ENCODE measurements around the gene TIMM10. TPM values are rescaled to one million over a fixed set of nuclear protein-coding genes. Genes with fewer than 3 reads are reported as not detected.

TIMM10 gene
- total RNA-seq, 1 donor from 2014 or later, result 31.2 TPM

- DNase-seq (ENCODE audit: low spot score), result no peak
Measured at GRCh38 chr11:57504511-57504910, 26.0 kb downstream of the TIMM10 start.

DNA sequence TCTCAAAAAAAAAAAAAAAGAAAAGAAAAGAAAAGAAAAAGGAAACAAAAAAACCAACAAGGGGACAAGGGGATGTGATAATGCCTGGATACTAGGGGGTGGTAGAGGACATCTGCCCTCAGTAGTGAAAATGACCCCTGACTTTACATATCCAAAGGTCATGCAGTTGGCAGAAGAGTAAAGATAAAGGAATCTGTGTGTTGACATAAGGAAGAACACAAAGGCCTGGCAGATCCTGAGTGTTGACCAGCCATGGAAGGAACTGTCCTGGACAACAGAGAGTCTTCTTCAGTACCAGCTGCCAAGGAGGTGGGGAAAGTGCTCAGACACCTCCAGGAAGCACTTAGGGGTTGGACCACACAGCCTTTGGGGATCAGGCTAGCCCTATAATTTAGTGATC lies 27.7 kb downstream of the TIMM10 start:
- DNase-seq (ENCODE audit: low spot score), result no peak

DNA sequence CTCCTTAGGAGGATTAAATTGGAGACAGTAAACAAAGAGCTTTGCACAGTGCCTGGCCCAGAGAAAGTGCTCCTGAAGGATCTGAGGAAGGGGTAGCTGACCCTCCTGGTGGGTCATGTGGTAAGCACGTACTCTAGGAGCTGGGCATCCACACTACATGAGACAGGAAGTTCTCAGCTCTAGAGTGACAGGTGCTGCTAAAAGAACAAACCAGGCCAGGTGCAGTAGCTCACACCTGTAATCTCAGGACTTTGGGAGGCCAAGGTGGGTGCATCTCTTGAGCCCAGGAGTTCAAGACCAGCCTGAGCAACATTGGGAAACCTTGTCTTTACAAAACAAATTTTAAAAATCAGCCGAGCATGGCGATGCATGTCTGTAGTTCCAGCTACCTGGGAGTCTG lies 28.2 kb downstream of the TIMM10 start:
- no peak for DNase-seq (ENCODE audit: low spot score)

- DNase-seq (ENCODE audit: low spot score), result peak; percentile 75
Measured at GRCh38 chr11:57501953-57502352, 28.6 kb downstream of the TIMM10 start.

GRCh38 chr11:57500926-57501325 lies 29.6 kb downstream of the TIMM10 start:
- no peak for DNase-seq (ENCODE audit: low spot score)

GRCh38 chr11:57500515-57500914 lies 30.0 kb downstream of the TIMM10 start:
- no peak for DNase-seq (ENCODE audit: low spot score)

DNA sequence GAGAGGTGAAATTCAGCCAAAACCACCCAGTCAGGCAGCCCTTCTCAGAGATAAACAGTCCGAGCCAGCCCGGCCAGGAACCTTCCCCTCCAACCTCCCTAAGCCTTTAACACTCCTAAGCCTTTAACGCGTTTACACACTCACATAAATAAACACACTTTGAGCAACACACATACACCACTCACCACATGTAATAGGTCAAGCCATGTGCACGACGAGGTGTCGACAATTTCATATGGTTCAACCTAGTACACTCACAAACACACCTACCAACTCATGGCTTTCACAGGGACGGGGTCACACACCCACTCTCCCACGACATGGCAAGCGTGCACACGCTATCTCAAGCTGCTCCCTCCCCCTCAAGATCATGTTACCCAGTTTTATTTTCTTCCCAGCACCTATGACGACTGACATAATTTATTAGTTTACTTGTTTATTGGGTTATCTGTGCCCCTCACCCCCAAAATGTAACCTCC lies 30.5 kb downstream of the TIMM10 start:
- no peak for DNase-seq (ENCODE audit: low spot score)

DNA sequence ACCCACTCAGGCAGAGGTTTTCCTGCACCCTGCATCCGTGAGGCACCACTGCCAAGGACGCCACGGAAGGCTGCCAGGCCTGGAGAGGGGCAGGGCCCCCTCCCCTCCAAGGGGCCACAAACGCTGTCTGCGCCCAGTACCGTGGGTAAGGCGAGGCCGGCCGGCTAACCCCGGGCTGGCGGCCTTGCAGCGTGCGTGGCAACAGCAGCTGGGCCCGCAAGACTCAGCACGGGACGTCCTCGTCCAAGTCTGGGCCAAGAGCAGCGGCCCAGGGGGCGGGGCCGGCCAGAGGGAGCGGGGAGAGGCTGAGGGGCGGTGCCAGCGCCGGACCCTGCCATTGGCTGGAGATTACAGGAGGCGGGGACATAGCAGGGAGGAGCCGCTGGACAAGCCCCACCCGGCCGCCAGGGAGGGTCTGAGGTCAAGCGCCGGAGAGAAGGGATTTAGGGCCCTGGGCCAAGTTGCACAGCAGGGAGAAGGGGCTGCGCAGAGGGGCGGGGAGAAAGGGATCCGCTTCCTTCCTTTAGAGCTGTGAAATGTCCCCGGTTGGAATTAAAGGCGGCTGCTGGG lies 31.1 kb downstream of the TIMM10 start:
- DNase-seq (ENCODE audit: low spot score), result peak; percentile 95

DNA sequence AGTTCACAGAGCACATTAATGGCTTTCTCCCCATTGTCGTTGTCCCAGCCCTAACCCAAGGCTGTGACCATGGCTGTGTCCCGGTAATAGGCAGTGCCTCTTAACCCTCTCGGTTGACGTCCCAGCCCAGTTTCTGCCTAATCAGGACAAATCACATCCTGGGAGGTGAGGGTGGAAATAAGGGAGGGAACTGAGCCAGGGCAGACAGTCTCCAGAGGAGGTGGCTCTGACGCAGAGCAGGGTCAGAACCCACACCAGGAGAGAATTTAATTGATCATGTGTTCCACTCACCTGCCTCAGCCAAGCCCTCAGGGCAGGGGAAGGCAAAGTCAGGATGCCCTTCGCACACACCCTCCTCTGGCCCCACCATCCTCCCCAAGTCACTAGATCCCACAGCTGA lies 32.0 kb downstream of the TIMM10 start:
- peak; percentile 85 for DNase-seq (ENCODE audit: low spot score)

GRCh38 chr11:57497303-57498247 lies 33.0 kb downstream of the TIMM10 start:
- DNase-seq (ENCODE audit: low spot score), result peak; percentile 84

DNA sequence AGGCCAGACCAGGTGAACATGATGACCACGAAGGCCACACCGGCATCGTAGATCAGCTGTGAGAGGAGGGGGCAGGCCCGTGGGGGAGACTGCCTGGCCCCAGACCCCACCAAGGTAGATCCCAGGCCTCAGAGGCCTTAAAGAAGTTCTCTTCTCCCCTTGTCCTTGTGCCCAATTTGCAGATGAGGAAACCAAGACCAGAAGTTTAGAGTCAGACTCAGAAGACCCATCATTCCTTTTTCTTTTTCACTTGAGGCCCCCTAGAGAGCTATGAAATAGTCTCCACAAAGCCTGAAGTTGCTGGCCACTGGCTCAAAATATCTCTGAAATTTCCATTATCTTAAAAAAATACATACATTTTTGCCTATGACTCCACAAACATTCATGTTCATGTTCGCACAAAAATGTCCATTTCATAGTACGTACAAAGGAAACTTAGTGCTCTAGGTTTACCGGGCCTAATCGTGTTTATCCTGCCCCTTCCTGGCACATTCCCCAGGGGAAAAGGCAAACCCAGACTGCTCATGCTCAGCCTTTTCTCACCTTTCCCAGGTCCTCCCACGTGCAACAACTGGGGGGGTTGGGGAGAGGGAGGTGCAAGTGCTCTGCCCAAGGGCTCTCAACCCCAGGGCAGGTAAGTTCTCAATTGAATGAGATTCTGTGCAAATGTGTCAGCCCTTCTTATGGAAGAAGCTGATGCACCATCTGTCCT lies 34.3 kb downstream of the TIMM10 start:
- DNase-seq (ENCODE audit: low spot score), result no peak

- peak; percentile 52 for DNase-seq (ENCODE audit: low spot score)
Measured at GRCh38 chr11:57493507-57494503, 36.7 kb downstream of the TIMM10 start.

DNA sequence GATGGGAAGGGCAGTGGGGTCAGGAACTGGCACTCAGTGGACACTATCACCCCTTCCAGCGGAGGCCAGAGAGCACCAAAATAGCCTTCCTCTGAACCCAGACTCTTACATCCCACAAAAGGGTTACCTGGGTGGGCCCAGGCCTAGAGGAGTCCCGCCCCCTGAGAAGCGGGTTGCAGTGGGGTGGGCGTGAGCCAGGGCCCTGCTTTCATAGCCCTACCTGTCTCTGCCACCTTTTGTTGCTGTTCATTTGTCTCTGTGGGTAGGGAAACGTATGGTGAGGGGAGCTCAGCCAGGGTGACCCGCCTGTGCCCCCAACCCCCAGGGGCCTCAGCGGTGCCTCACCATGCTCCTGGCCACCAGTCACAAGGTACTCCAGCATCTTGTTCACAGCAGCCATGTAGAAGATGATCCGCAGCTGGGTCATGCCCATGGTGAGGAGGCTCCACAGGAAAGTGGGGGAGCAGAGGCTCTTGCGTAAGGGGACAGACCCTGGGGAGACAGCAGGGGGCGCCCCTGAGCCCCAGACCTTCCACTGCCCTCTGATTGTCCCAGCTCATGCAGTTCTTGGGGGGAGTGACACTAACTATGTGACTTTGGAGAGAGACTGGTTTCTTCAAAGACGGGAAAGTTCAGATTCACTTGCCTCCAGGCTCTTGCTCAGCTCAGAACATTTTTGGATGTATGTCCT lies 39.0 kb downstream of the TIMM10 start:
- no peak for DNase-seq (ENCODE audit: low spot score)

DNA sequence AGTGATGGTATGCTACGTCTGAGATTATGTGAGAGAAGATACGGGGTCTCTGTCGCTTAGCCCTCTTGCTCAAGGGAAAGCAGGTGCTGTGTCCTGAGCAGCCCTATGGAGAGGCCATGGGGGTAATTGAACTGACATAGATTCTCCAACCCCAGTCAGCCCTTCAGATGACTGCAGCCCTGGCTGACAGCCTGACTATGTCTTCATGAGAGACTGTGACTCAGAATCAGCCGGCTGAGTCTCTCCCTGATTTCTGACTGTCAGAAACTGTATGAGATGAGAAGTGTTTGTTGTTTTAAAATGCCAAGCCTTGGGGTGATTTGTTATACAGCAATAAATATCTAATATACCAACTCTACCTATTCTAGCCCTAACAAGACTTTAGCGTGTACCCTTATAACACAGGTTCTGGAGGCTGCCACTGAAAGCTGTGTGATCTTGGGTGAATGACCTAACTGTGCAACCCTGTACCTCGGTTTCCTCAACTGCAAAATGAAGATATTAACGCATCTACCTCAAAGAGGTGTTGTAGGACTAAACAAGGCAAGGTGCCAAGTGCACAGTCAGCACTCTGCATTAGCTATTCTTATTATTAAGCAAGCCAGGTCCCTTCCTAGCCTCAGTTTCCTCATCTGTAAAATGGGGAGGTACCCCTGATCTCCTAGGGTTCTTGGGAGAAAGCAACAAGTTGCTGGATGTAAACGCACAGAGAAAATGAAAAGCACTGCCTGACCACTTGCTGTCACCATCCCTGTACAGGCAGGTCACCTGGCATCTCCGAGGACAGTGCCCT lies 39.9 kb downstream of the TIMM10 start:
- no peak for DNase-seq (ENCODE audit: low spot score)

GRCh38 chr11:57487920-57488659 lies 42.5 kb downstream of the TIMM10 start:
- DNase-seq (ENCODE audit: low spot score), result no peak

DNA sequence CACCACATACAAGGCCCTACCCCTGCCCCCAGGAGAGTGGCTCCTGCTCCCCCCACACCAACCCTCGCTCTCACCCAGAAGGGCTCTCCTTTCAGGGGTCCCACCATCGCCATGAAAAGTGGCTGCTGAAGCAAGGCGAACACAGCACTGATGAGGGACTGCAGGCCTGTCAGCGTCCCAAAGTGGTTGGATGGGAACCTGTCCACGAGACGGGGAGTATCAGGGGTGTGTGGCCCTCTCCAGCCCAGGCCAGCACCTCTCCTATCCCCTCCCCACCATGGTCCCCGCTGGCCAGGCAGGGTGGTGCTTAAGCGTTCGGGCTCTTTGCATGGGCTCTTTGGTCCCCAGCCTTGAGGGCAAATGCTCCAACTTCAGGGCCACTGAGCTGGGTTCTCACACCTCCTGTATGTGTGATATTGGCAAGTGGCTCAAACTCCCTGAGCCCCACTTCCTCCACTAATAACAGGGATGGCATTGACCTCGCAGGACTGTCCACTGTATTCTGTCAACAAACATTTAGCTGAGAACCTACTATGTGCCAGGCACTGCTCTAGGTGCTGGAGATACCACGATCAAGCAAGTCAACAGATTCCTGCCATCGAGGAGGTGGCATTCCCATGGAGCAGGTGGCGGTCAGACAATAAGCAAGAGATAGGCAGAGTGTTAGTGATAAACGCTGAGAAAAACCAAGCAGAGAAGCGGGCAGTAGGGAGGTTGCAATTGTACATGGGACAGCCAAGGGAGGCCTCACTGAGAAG lies 43.4 kb downstream of the TIMM10 start:
- DNase-seq (ENCODE audit: low spot score), result no peak

DNA sequence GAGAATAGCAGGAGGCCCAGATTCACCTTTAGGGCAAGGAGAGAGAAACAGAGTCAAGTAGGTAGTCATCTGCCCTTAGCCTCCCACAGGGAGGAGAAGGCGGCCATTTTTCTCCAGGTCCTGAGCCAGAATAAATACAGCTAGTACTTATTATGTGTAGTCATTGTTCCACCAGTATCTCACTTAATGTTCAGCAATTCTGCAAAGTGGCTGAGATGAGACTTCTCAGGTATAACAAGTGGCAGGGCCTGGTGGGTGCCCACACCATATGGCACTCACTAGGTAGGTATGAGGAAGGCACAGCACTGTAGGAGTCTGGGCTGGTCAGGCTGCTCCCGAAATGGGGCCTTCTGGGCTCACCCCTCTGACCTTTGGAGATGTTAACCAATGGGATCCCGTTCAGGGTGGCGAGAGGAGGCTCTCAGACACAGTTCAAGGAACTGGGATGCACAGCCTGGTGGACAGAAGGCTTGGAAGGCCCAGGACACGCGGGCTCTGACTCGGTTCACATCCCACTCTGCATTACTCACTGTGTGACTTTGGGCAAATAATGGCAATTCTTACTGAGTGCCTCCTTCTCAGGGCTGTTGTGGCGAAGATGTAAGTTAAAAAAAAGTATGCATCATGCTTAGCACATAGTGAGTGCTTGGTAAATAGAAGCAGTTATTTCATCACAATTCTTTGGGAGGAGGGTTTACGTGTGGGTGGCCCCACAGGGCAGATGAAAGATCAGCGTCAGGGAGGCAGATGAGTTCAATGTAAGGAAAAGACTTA lies 45.1 kb downstream of the TIMM10 start:
- DNase-seq (ENCODE audit: low spot score), result no peak

Measured in mucosa of gallbladder (tissue), 1 donor.